Epithelial cell of esophagus (primary cell): ENCODE results near the gene ANO6.

ENCODE experiments used
- DNase-seq: peaks from one replicate; pipeline ENCODE4 v3.0.0; 2010; ENCODE audit warnings: low read depth
- H3K4me3 ChIP-seq: 2 replicates; pipeline ENCODE4 v1.5.1; 2011; ENCODE audit warnings: mild to moderate bottlenecking, low read length, control low read depth
- CTCF ChIP-seq: IDR thresholded peaks from 2 replicates; pipeline ENCODE4 v1.5.1; 2011; ENCODE audit warnings: low read depth, mild to moderate bottlenecking, low read length, control low read depth, inconsistent platforms; ENCODE audit not compliant: insufficient read depth; ENCODE audit errors: missing control alignments

The ANO6 gene

GRCh38 chr12:45468751-45469615 is 253.1 kb downstream of the ANO6 start:
- H3K4me3 ChIP-seq: no peak overlapping the region
- DNase-seq: no peak
- no peak for TF ChIP-seq CTCF

- no peak for TF ChIP-seq CTCF
- no peak for DNase-seq
Measured at GRCh38 chr12:45469902-45470301, 254.0 kb downstream of the ANO6 start.

GRCh38 chr12:45473636-45474035 is 257.7 kb downstream of the ANO6 start:
- no peak for DNase-seq
- H3K4me3 ChIP-seq: no peak overlapping the region
- no peak for TF ChIP-seq CTCF

More at GRCh38 chr12:45469902-45470301, 254.0 kb downstream of the ANO6 start:
- H3K4me3 ChIP-seq: no peak overlapping the region

GRCh38 chr12:45475594-45475993 is 259.7 kb downstream of the ANO6 start:
- no peak for TF ChIP-seq CTCF
- peak; percentile 2 for DNase-seq
- H3K4me3 ChIP-seq: no peak overlapping the region

- no peak for DNase-seq
- H3K4me3 ChIP-seq: no peak overlapping the region
- TF ChIP-seq CTCF: no peak
Measured at GRCh38 chr12:45477526-45477925, 261.6 kb downstream of the ANO6 start.

- no peak for TF ChIP-seq CTCF
- DNase-seq: no peak
- no peak overlapping the region for H3K4me3 ChIP-seq
Measured at GRCh38 chr12:45478931-45479330, 263.0 kb downstream of the ANO6 start.

- H3K4me3 ChIP-seq: no peak overlapping the region
- TF ChIP-seq CTCF: no peak
- DNase-seq: no peak
Measured at GRCh38 chr12:45481746-45482145, 265.9 kb downstream of the ANO6 start.
